H1 (cell line): ENCODE results near the gene DYSF. TPM values are rescaled to one million over a fixed set of nuclear protein-coding genes. Genes with fewer than 3 reads are reported as not detected.

ENCODE experiments used
- CTCF ChIA-PET: fragments of 300-600 bp; sonication (Branson Sonifier 250); formaldehyde crosslinking; loops from one replicate; lab custom pipeline; 2021; ENCODE audit not compliant: partially characterized antibody; lab: Charles Lee
- POLR2A ChIA-PET: fragments of 300-600 bp; sonication (Branson Sonifier 250); formaldehyde crosslinking; loops from one replicate; lab custom pipeline; 2021; ENCODE audit warnings: inconsistent platforms; ENCODE audit not compliant: partially characterized antibody; lab: Charles Lee
- DNase-seq, 2 experiments: peaks; one replicate each; pipeline versions ENCODE4 v3.0.0 to v3.0.0-alpha.2; 2010 to 2022; ENCODE audit warnings: low spot score in 2 of 2, low read depth in 1 of 2, mixed read lengths in 1 of 2
- FAIRE-seq: peaks from 2 replicates; lab custom pipeline; 2011; peaks lifted over from hg19 to GRCh38; lab: Jason Lieb, UNC
- H2AFZ ChIP-seq: 2 replicates; pipeline ENCODE4 v1.8.1; 2012; ENCODE audit warnings: low read length, inconsistent platforms
- H2AK5ac ChIP-seq: 2 replicates; pipeline ENCODE4 v1.6.1; 2013; ENCODE audit warnings: low read depth, low read length
- H2BK120ac ChIP-seq: replicated peaks from 2 replicates; pipeline ENCODE3; 2013; ENCODE audit warnings: low read depth, low read length, inconsistent platforms
- H2BK12ac ChIP-seq: 2 replicates; pipeline ENCODE4 v1.6.1; 2013; ENCODE audit warnings: low read depth, low read length
- H2BK15ac ChIP-seq: 2 replicates; pipeline ENCODE4 v1.6.1; 2013; ENCODE audit warnings: low read length
- H2BK20ac ChIP-seq: 2 replicates; pipeline ENCODE4 v1.6.1; 2013; ENCODE audit warnings: low read length
- H2BK5ac ChIP-seq: 2 replicates; pipeline ENCODE4 v1.6.1; 2013; ENCODE audit warnings: low read depth, low read length
- H3K14ac ChIP-seq: 2 replicates; pipeline ENCODE4 v1.6.1; 2013; ENCODE audit warnings: inconsistent platforms; ENCODE audit not compliant: insufficient read length
- H3K18ac ChIP-seq: 2 replicates; pipeline ENCODE4 v1.6.1; 2013; ENCODE audit warnings: low read length; ENCODE audit errors: extremely low read depth
- H3K23ac ChIP-seq: 2 replicates; pipeline ENCODE4 v1.6.1; 2013; ENCODE audit warnings: inconsistent platforms; ENCODE audit not compliant: insufficient read length
- H3K23me2 ChIP-seq: 2 replicates; pipeline ENCODE4 v1.6.1; 2013; ENCODE audit warnings: low read depth, low read length
- H3K27ac ChIP-seq: 2 replicates; pipeline ENCODE4 v1.6.1; 2011; ENCODE audit warnings: low read depth, low read length, inconsistent platforms
- H3K27me3 ChIP-seq, 4 experiments: replicated peaks in 1 of 4; 1 replicate in 1 of 4; 2 replicates in 3 of 4; pipeline versions ENCODE4 v1.6.1 to v1.8.1; 2011 to 2013; ENCODE audit warnings: low read length in 3 of 4, mild to moderate bottlenecking in 3 of 4, inconsistent platforms in 2 of 4, mixed read lengths in 2 of 4, moderate library complexity in 1 of 4; ENCODE audit not compliant: control insufficient read depth in 3 of 4, insufficient read depth in 3 of 4; ENCODE audit errors: extremely low read depth in 1 of 4
- H3K36me3 ChIP-seq, 4 experiments: 2 replicates each; pipeline versions ENCODE4 v1.6.1 to v1.8.1; 2011 to 2013; ENCODE audit warnings: mild to moderate bottlenecking in 4 of 4, low read length in 3 of 4, moderate library complexity in 2 of 4, control low read depth in 1 of 4, inconsistent platforms in 1 of 4; ENCODE audit not compliant: insufficient read depth in 4 of 4, control insufficient read depth in 2 of 4
- H3K4ac ChIP-seq: replicated peaks from 2 replicates; pipeline ENCODE3; 2013; ENCODE audit warnings: low read length, low read depth, mixed read lengths, inconsistent platforms; ENCODE audit not compliant: insufficient read length
- H3K4me1 ChIP-seq, 4 experiments: replicated peaks in 1 of 4; 1 replicate in 1 of 4; 2 replicates in 3 of 4; pipeline versions ENCODE4 v1.6.1 to v1.8.1; 2011 to 2013; ENCODE audit warnings: low read length in 3 of 4, inconsistent platforms in 2 of 4, mixed read lengths in 1 of 4; ENCODE audit not compliant: insufficient read depth in 4 of 4, control insufficient read depth in 3 of 4
- H3K4me2 ChIP-seq, 2 experiments: 2 replicates each; pipeline versions ENCODE4 v1.6.1 to v1.8.1; 2011 to 2013; ENCODE audit warnings: low read depth in 2 of 2, low read length in 2 of 2, control low read depth in 1 of 2, inconsistent platforms in 1 of 2, mild to moderate bottlenecking in 1 of 2; ENCODE audit not compliant: insufficient read depth in 1 of 2
- H3K4me3 ChIP-seq, 4 experiments: fragments of 200-600, 300-600 bp in 1 of 4; sonication (generic), shearing (Covaris generic), sonication (Bioruptor Twin) in 1 of 4; 2 replicates each; pipeline versions ENCODE4 v1.5.1 to v1.8.1; 2011 to 2016; ENCODE audit warnings: low read length in 4 of 4, low read depth in 3 of 4, control low read depth in 2 of 4, inconsistent platforms in 2 of 4, mild to moderate bottlenecking in 2 of 4, mixed read lengths in 1 of 4, moderate library complexity in 1 of 4; ENCODE audit not compliant: insufficient read depth in 2 of 4; ENCODE audit errors: extremely low read depth in 1 of 4
- H3K56ac ChIP-seq: replicated peaks from 2 replicates; pipeline ENCODE3; 2013; ENCODE audit warnings: low read depth, mild to moderate bottlenecking, mixed read lengths, low read length, inconsistent platforms; ENCODE audit not compliant: insufficient read length
- H3K79me1 ChIP-seq: 2 replicates; pipeline ENCODE4 v1.6.1; 2013; ENCODE audit warnings: low read depth, low read length, control low read depth
- H3K79me2 ChIP-seq, 2 experiments: 2 replicates each; pipeline versions ENCODE4 v1.6.1 to v1.8.1; 2012 to 2013; ENCODE audit warnings: low read length in 2 of 2, mild to moderate bottlenecking in 2 of 2, inconsistent platforms in 1 of 2; ENCODE audit not compliant: insufficient read depth in 2 of 2, control insufficient read depth in 1 of 2
- H3K9ac ChIP-seq, 4 experiments: replicated peaks in 1 of 4; 1 replicate in 1 of 4; 2 replicates in 3 of 4; pipeline versions ENCODE4 v1.6.1 to v1.8.1; 2011 to 2013; ENCODE audit warnings: low read depth in 3 of 4, low read length in 3 of 4, control low read depth in 2 of 4, mild to moderate bottlenecking in 2 of 4, moderate library complexity in 2 of 4, inconsistent platforms in 1 of 4; ENCODE audit errors: extremely low read depth in 1 of 4
- H3K9me3 ChIP-seq, 2 experiments: 2 replicates each; pipeline versions ENCODE4 v1.6.1 to v1.8.1; 2012 to 2013; ENCODE audit warnings: mild to moderate bottlenecking in 2 of 2, moderate library complexity in 2 of 2, control low read depth in 1 of 2, inconsistent platforms in 1 of 2, low read depth in 1 of 2, low read length in 1 of 2, mixed read lengths in 1 of 2; ENCODE audit not compliant: insufficient read depth in 2 of 2
- H4K20me1 ChIP-seq, 2 experiments: replicated peaks in 1 of 2; 2 replicates each; pipeline versions ENCODE3 to v1.8.1; 2011 to 2013; ENCODE audit warnings: inconsistent platforms in 2 of 2, low read length in 2 of 2, mild to moderate bottlenecking in 1 of 2; ENCODE audit not compliant: insufficient read depth in 2 of 2, control insufficient read depth in 1 of 2
- H4K5ac ChIP-seq: 2 replicates; pipeline ENCODE4 v1.6.1; 2013; ENCODE audit warnings: low read length, low read depth, mixed read lengths, inconsistent platforms; ENCODE audit not compliant: insufficient read length
- H4K8ac ChIP-seq: 2 replicates; pipeline ENCODE4 v1.8.0; 2013; ENCODE audit warnings: mild to moderate bottlenecking, moderate library complexity, low read length, inconsistent platforms; ENCODE audit not compliant: insufficient read depth; ENCODE audit errors: extremely low read depth
- H4K91ac ChIP-seq: replicated peaks from 2 replicates; pipeline ENCODE3; 2013; ENCODE audit warnings: low read length, mixed read lengths, inconsistent platforms; ENCODE audit not compliant: insufficient read length
- CBX5 ChIP-seq: fragments of 300-800, 300-1000 bp; sonication (generic); IDR thresholded peaks from 2 replicates; pipeline ENCODE4 v1.7.1; 2016; ENCODE audit warnings: antibody characterized with exemption, low read length, low read depth
- SIRT6 ChIP-seq: IDR thresholded peaks from one replicate; pipeline ENCODE4 v1.7.1; 2012; ENCODE audit warnings: low read length, inconsistent platforms
- SIX5 ChIP-seq: IDR thresholded peaks from 2 replicates; pipeline ENCODE4 v1.6.1; 2011; ENCODE audit warnings: mild to moderate bottlenecking, low read depth, low read length
- TBP ChIP-seq: IDR thresholded peaks from 2 replicates; pipeline ENCODE4 v1.6.1; 2011; ENCODE audit warnings: low read depth, low read length, improper control_type of control experiment
- USF2 ChIP-seq: IDR thresholded peaks from 2 replicates; pipeline ENCODE4 v1.6.1; 2011; ENCODE audit warnings: low read length, improper control_type of control experiment
- WGBS, 2 experiments: shearing (Covaris generic) in 1 of 2; methylation state at CpG; one replicate each; pipeline versions ENCODE4 v1.1.6 to v1.1.7; 2013 to 2015; ENCODE audit warnings: low lambda C conversion rate in 2 of 2, mixed read lengths in 2 of 2, inconsistent platforms in 1 of 2, low coverage in 1 of 2, missing lambda C conversion rate in 1 of 2; ENCODE audit not compliant: insufficient replicate concordance in 2 of 2, insufficient coverage in 1 of 2, insufficient read length in 1 of 2; ENCODE audit errors: extremely low coverage in 1 of 2, missing lambda C conversion rate in 1 of 2; 5-methylcytosine and 5-hydroxymethylcytosine counted together
- polyA plus RNA-seq, 7 experiments: library from polyadenylated mRNA; depleted of rRNA in 3 of 7; stranded (reverse) in 5 of 7; unstranded in 2 of 7; fragments of >200 nt in 5 of 7; fragments of 200-250 nt in 2 of 7; gene quantifications; 1 replicate in 5 of 7; 2 replicates in 1 of 7; 4 replicates in 1 of 7; pipeline versions ENCODE4 v1.2.1 to v1.2.3, GENCODE V29; 2011 to 2013; ENCODE audit warnings: missing spikeins in 2 of 7, mixed read lengths in 2 of 7
- total RNA-seq: library from RNA; stranded (reverse); fragmentation: NEBNext Ultra II Directional; extraction: Animal tissue kit (Norgen Biotek cat#: 25700); gene quantifications from 2 replicates; pipeline ENCODE4 v1.2.1, GENCODE V29; 2021

Gene DYSF
- total and polyA plus RNA-seq, 2 of the 8 experiments (the other 6 are each of a cell fraction or from before 2014, with no cell fraction given) = 5.8 to 7.1 TPM

- H2AFZ ChIP-seq = no peak overlapping the region
- 0 out of 7 replicates have a peak, but pooled peaks cover 0 to 2% (median 0%) of the 10 kb centered on the region in 4 experiments for H3K27me3 ChIP-seq
- H2BK120ac ChIP-seq = no peak overlapping the region
- H3K27ac ChIP-seq = no peak overlapping the region
- 0 out of 4 replicates have a peak, but pooled peaks cover 0 to 3% of the 10 kb centered on the region in 2 experiments for H3K9me3 ChIP-seq
- no peak overlapping the region for H2BK12ac ChIP-seq
- H4K91ac ChIP-seq = no peak overlapping the region
- no peaks in the 10 kb centered on the region for H3K79me2 ChIP-seq
- H3K56ac ChIP-seq = no peak overlapping the region
- no peak overlapping the region for H3K14ac ChIP-seq
- H3K4me2 ChIP-seq = no peak overlapping the region
- no peak overlapping the region for H4K5ac ChIP-seq
- H3K4me3 ChIP-seq = no peak overlapping the region
- DNase-seq = no peak
- WGBS, 2 experiments = 90% methylated on average over 2 of the region's 2 CpGs; no CpG with 5 or more reads in 1 of the 2 experiments
- CTCF ChIA-PET = no interaction called here
- TF ChIP-seq TBP (no peak), CBX5 (no peak), SIRT6 (no peak), USF2 (no peak), SIX5 (no peak)
- TF ChIP-seq, all 59 proteins: peak for 0
- no peak overlapping the region for H2BK5ac ChIP-seq
- no peak for FAIRE-seq
- H2AK5ac ChIP-seq = no peak overlapping the region
- H3K23me2 ChIP-seq = peaks cover 4% of the 10 kb centered on the region; the same call in 1 of the 2 replicates
- H4K20me1 ChIP-seq = no peaks in the 10 kb centered on the region
- no peaks in the 10 kb centered on the region for H3K4me1 ChIP-seq
- no peaks in the 10 kb centered on the region for H3K79me1 ChIP-seq
- H2BK15ac ChIP-seq = no peak overlapping the region
- H3K4ac ChIP-seq = no peak overlapping the region
- H4K8ac ChIP-seq = no peak overlapping the region
- H2BK20ac ChIP-seq = no peak overlapping the region
- no peak overlapping the region for H3K9ac ChIP-seq
- POLR2A ChIA-PET = interaction anchor here (1.1 kb wide), 1 partner anchor 11 kb away, joined by 3 read pairs; no protein-coding TSS in a partner anchor
- H3K18ac ChIP-seq = no peak overlapping the region
- no peak overlapping the region for H3K23ac ChIP-seq
- H3K36me3 ChIP-seq = no peaks in the 10 kb centered on the region
Measured at GRCh38 chr2:71727562-71727961, 274.2 kb downstream of the DYSF start.
